Sigmoid colon (tissue), 7 donors: Measurements from ENCODE around the gene LVRN. TPM values are rescaled to one million over a fixed set of nuclear protein-coding genes. Genes with fewer than 3 reads are reported as not detected.

ENCODE experiments used
- DNase-seq: peaks from one replicate; pipeline ENCODE4 v3.0.0-alpha.2; 2019
- H3K27ac ChIP-seq, 4 donors: fragments of 200-600 bp; sonication (generic); one replicate each; pipeline ENCODE4 v1.5.1; 2016 to 2019; ENCODE audit warnings: mild to moderate bottlenecking in 1 of 4
- H3K27me3 ChIP-seq, 3 donors: fragments of 200-600 bp; sonication (generic); one replicate each; pipeline ENCODE4 v1.5.1; 2019; ENCODE audit warnings: mild to moderate bottlenecking in 1 of 3
- H3K36me3 ChIP-seq, 4 donors: fragments of 200-600 bp; sonication (generic); one replicate each; pipeline ENCODE4 v1.5.1; 2016 to 2019
- H3K4me1 ChIP-seq, 4 donors: fragments of 200-600 bp; sonication (generic); one replicate each; pipeline ENCODE4 v1.5.1; 2017 to 2019
- H3K4me3 ChIP-seq, 4 donors: fragments of 200-600 bp; sonication (generic); one replicate each; pipeline ENCODE4 v1.5.1; 2017 to 2019; ENCODE audit warnings: mild to moderate bottlenecking in 2 of 4, moderate library complexity in 1 of 4
- H3K9me3 ChIP-seq, 4 donors: fragments of 200-600 bp in 3 of 4; sonication (generic) in 3 of 4; one replicate each; pipeline versions ENCODE4 v1.5.1 to v1.6.1; 2013 to 2019
- EP300 ChIP-seq, 4 donors: sonication (generic); formaldehyde crosslinking; IDR thresholded peaks; one replicate each; pipeline ENCODE4 v1.6.1; 2017; ENCODE audit warnings: antibody characterized with exemption in 4 of 4
- POLR2A ChIP-seq, 2 donors: fragments of 450-650 bp; IDR thresholded peaks; one replicate each; pipeline ENCODE4 v1.6.1; 2016; ENCODE audit warnings: antibody characterized with exemption in 2 of 2, mild to moderate bottlenecking in 2 of 2, moderate library complexity in 2 of 2
- POLR2AphosphoS5 ChIP-seq, 4 donors: sonication (generic); formaldehyde crosslinking; IDR thresholded peaks; one replicate each; pipeline ENCODE4 v1.6.1; 2017; ENCODE audit warnings: antibody characterized with exemption in 4 of 4
- WGBS, 2 donors: extraction: QIAGEN DNeasy Blood & Tissue Kit; methylation state at CpG; one replicate each; pipeline ENCODE4 v1.1.7; 2013; 5-methylcytosine and 5-hydroxymethylcytosine counted together
- intact Hi-C: fragments of 100-400 bp; cut with DNase I; formaldehyde crosslinking; loops from one replicate; pipeline ENCODE4 v1.15.1; 2023
- polyA plus RNA-seq, 3 donors: library from polyadenylated mRNA; stranded (reverse); fragments of 200-250 nt; gene quantifications; one replicate each; pipeline ENCODE4 v1.2.3, GENCODE V29; 2013
- total RNA-seq, 4 donors: library from RNA; depleted of rRNA; stranded (reverse); fragments of >200 nt; gene quantifications; one replicate each; pipeline ENCODE4 v1.1.0, GENCODE V29; 2016
- TF ChIP-seq, protein P1 (sequence below), 4 experiments: fragments of 450-650 bp in 3 of 4; fragments of 200-600 bp in 1 of 4; IDR thresholded peaks; one replicate each; pipeline ENCODE4 v1.5.1; 2016 to 2019; ENCODE audit warnings: antibody characterized with exemption in 4 of 4, mild to moderate bottlenecking in 3 of 4, moderate library complexity in 2 of 4
- donor health status: healthy with polysubstance abuse.
- donor health status: Bipolar disorder and iron deficiency.
- donor health status: healthy.

Gene LVRN
- total and polyA plus RNA-seq, 7 donors = 0.23 to 8.4 (median 3.9) TPM

DNA sequence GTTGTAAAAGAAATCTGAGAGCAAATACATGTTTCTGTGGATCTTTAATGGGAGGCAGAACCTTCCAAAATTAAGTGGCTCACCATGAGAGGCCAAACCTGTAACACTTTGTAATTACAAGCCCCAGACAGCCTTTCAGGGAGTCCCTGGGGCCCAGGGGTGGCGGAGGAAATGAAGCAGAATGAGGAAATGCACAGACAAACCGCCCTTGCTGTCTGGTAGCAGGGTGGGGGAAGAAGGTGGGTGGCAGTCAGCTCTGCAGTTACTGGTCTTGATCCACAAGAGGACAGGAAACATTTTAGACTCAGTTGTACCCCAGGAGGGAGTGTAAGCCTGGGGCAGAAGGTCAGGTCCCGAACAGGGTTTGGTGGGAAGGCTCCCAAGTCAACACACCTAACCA, 76.5 kb downstream of the LVRN start:
- intact Hi-C loops = no loop called here
- Histone ChIP-seq H3K4me3 (no peak overlapping the region), H3K27me3 (no peaks in the 10 kb centered on the region), H3K9me3 (no peaks in the 10 kb centered on the region), H3K4me1 (no peaks in the 10 kb centered on the region), H3K36me3 (no peaks in the 10 kb centered on the region), H3K27ac (no peak overlapping the region)
- no peak for TF ChIP-seq POLR2A (IDR thresholded peaks at IDR 0.05)
- no peak for TF ChIP-seq EP300 (IDR thresholded peaks at IDR 0.05)
- no peak for TF ChIP-seq POLR2AphosphoS5 (IDR thresholded peaks at IDR 0.05)
- TF ChIP-seq, protein P1, sequence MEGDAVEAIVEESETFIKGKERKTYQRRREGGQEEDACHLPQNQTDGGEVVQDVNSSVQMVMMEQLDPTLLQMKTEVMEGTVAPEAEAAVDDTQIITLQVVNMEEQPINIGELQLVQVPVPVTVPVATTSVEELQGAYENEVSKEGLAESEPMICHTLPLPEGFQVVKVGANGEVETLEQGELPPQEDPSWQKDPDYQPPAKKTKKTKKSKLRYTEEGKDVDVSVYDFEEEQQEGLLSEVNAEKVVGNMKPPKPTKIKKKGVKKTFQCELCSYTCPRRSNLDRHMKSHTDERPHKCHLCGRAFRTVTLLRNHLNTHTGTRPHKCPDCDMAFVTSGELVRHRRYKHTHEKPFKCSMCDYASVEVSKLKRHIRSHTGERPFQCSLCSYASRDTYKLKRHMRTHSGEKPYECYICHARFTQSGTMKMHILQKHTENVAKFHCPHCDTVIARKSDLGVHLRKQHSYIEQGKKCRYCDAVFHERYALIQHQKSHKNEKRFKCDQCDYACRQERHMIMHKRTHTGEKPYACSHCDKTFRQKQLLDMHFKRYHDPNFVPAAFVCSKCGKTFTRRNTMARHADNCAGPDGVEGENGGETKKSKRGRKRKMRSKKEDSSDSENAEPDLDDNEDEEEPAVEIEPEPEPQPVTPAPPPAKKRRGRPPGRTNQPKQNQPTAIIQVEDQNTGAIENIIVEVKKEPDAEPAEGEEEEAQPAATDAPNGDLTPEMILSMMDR (IDR thresholded peaks at IDR 0.05) = no peak
- no peak for DNase-seq
- WGBS, 2 donors = 36 to 57% methylated on average over 3 of the region's 3 CpGs

DNA sequence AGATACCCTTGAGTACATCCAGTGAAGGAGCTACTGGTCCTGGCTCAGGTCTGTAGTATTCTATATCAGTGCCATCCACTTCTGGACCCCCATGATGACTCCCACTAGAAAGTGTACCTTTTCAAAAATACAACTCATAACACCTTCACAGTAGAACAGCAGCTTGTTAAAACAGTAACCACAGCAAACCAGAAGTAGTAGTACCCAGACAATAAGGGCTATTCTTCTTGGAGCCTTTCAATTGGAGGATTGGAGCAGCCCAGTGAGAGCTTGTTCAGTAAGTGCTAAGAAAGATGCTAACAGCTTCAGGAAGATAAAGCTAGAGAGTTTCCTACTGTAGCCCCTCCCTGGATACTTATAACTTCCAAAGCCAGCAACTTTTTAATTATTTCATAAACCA, 80.1 kb downstream of the LVRN start:
- no peak for DNase-seq
- intact Hi-C loops = no loop called here
- Histone ChIP-seq H3K27me3 (no peaks in the 10 kb centered on the region), H3K4me1 (no peaks in the 10 kb centered on the region), H3K4me3 (no peak overlapping the region), H3K27ac (no peak overlapping the region), H3K36me3 (no peaks in the 10 kb centered on the region), H3K9me3 (no peaks in the 10 kb centered on the region)
- no peak for TF ChIP-seq POLR2A (IDR thresholded peaks at IDR 0.05)

DNA sequence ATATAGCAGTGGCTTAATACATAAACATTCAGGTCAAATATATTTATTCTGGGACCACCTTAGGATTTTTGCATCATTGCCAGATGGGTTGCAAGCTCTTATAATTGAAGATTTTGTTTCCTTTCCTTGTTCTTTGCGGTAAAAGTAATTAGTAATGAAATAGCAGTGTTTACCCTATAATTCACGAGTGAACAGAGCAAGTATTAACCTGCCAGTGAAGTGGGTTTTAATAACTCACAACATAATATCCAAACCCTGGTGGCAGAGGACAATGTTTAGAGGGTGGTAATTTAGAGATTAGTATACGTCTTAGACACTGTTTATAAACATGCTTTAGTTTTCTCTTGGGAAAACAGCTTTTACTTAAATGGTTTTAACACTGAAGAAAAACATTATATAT, 81.8 kb downstream of the LVRN start:
- TF ChIP-seq POLR2AphosphoS5 (IDR thresholded peaks at IDR 0.05) (no peak), EP300 (IDR thresholded peaks at IDR 0.05) (no peak), POLR2A (IDR thresholded peaks at IDR 0.05) (no peak)
- TF ChIP-seq, protein P1 (IDR thresholded peaks at IDR 0.05) = no peak
- no peak for DNase-seq
- no peaks in the 10 kb centered on the region for H3K27me3 ChIP-seq
- intact Hi-C loops = no loop called here
- no peak overlapping the region for H3K4me3 ChIP-seq
- no peaks in the 10 kb centered on the region for H3K4me1 ChIP-seq
- WGBS, 2 donors = 53 to 74% methylated on average over 3 of the region's 3 CpGs
- no peaks in the 10 kb centered on the region for H3K9me3 ChIP-seq
- H3K27ac ChIP-seq = no peak overlapping the region
- H3K36me3 ChIP-seq = no peaks in the 10 kb centered on the region

DNA sequence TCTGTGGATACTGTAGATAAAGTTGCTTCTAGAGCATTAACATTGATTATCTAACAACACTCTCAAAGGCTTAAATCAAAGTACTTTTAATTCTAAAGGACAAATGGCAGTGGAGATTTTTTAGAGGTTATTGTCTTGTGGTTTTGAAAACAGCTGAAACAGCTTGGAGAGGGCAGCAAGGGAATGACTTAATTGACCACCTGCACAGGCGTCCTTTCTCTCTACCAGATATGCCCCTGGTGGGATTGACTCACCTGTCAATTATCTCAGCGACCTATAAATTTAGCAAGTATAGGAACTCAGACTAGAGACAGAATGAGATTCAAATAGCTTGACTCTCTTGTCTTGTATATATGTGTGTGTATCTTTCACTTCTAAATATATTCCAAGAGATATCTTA, 83.5 kb downstream of the LVRN start:
- Histone ChIP-seq H3K27ac (no peak overlapping the region), H3K9me3 (no peaks in the 10 kb centered on the region), H3K4me3 (no peak overlapping the region), H3K4me1 (no peaks in the 10 kb centered on the region), H3K36me3 (no peaks in the 10 kb centered on the region), H3K27me3 (no peaks in the 10 kb centered on the region)
- intact Hi-C loops = no loop called here
- no peak for DNase-seq
- WGBS, 2 donors = 75 to 84% methylated on average over 2 of the region's 2 CpGs
- no peak for TF ChIP-seq EP300 (IDR thresholded peaks at IDR 0.05)
- no peak for TF ChIP-seq POLR2A (IDR thresholded peaks at IDR 0.05)
- TF ChIP-seq, protein P1 (IDR thresholded peaks at IDR 0.05) = no peak
- TF ChIP-seq POLR2AphosphoS5 (IDR thresholded peaks at IDR 0.05) = no peak

DNA sequence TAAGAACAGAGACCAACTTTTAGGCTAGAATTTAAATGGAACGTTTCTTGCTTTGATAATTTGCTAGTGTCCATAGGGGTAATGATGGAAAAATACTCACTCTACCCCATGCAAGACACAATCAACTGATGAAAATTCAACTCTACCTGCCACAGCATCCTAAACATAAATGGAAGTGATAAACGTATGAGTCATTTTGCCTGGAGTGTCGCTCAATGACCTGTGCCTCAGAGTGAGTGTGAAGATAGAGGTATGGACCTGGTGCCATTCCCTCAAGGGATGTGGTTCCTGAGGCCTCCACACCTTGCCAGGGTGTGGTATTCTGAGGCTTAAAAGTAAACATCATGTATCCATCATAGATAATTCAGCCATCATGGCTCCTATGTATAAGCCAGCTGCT, 84.0 kb downstream of the LVRN start:
- DNase-seq = no peak
- Histone ChIP-seq H3K27ac (no peak overlapping the region), H3K4me1 (no peaks in the 10 kb centered on the region), H3K9me3 (no peaks in the 10 kb centered on the region), H3K36me3 (no peaks in the 10 kb centered on the region), H3K27me3 (no peaks in the 10 kb centered on the region), H3K4me3 (no peak overlapping the region)
- 83 to 93% methylated on average over 3 of the region's 3 CpGs for WGBS, 2 donors
- TF ChIP-seq EP300 (IDR thresholded peaks at IDR 0.05) (no peak), POLR2A (IDR thresholded peaks at IDR 0.05) (no peak), POLR2AphosphoS5 (IDR thresholded peaks at IDR 0.05) (no peak)
- TF ChIP-seq, protein P1 (IDR thresholded peaks at IDR 0.05) = no peak
- intact Hi-C loops = no loop called here
